Measurements from ENCODE around the gene GFRA1. TPM values are rescaled to one million over a fixed set of nuclear protein-coding genes. Genes with fewer than 3 reads are reported as not detected.

Gene GFRA1
- total RNA-seq, 2 donors from 2014 or later = 1.6 to 3.1 TPM

GRCh38 chr10:116026725-116027124, 246.3 kb downstream of the GFRA1 start:
- H3K27me3 ChIP-seq (ENCODE audit: control insufficient read depth, insufficient read depth, low read length, poor library complexity, severe bottlenecking) = no peaks in the 10 kb centered on the region
- H3K4me1 ChIP-seq (ENCODE audit: control insufficient read depth, insufficient read depth, low read length) = no peaks in the 10 kb centered on the region

DNA sequence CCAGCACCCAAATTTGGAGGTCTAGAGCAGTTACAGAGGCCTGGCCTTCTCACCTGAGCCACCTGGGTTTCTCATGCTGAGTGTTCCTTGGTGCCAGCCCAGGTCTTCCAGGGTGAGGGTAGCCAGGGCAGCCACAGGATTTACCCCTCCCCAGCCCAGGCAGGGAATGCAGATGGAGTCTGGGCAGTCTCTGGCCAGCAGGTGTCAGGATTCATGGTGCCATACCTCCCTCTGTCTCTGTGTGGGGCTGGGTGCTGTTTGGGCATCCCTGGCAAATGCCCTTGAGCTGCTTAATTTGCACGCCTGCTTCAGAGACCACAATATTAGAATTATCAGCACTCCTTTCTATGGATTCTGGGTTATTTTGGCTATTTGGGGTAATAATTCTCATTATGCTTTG, 246.7 kb downstream of the GFRA1 start:
- Histone ChIP-seq H3K27ac (ENCODE audit: low read depth, low read length) (no peak overlapping the region), H3K9ac (ENCODE audit: extremely low read depth, low read length, poor library complexity, severe bottlenecking) (no peak overlapping the region), H3K9me3 (ENCODE audit: control insufficient read depth, low read length) (no peaks in the 10 kb centered on the region), H3K4me1 (ENCODE audit: control insufficient read depth, insufficient read depth, low read length) (no peaks in the 10 kb centered on the region), H3K27me3 (ENCODE audit: control insufficient read depth, insufficient read depth, low read length, poor library complexity, severe bottlenecking) (no peaks in the 10 kb centered on the region), H3K4me3 (ENCODE audit: low read length) (no peak overlapping the region), H3K36me3 (ENCODE audit: control insufficient read depth, insufficient read depth, low read length) (no peaks in the 10 kb centered on the region)
- WGBS, 2 experiments (ENCODE audit: insufficient coverage in 1 of 2, insufficient read length in 1 of 2) = no CpG with 5 or more reads among the region's 1 CpG
- Mint-ChIP-seq H3K27me3 (ENCODE audit: insufficient read depth) (no peaks in the 10 kb centered on the region), H3K27ac (no peak overlapping the region), H3K36me3 (ENCODE audit: low read depth) (no peaks in the 10 kb centered on the region), H3K4me1 (peaks cover 6% of the 10 kb centered on the region), H3K9me3 (no peaks in the 10 kb centered on the region), H3K4me3 (no peak overlapping the region)
- TF ChIP-seq CTCF (conservative IDR thresholded peaks at IDR 0.05) = peak; percentile 74
- DNase-seq = peak; percentile 73

More at GRCh38 chr10:116026725-116027124, 246.3 kb downstream of the GFRA1 start:
- no peaks in the 10 kb centered on the region for H3K9me3 ChIP-seq (ENCODE audit: control insufficient read depth, low read length)
- no peaks in the 10 kb centered on the region for H3K36me3 Mint-ChIP-seq (ENCODE audit: low read depth)
- no peak for DNase-seq
- no peak overlapping the region for H3K4me3 ChIP-seq (ENCODE audit: low read length)
- H3K36me3 ChIP-seq (ENCODE audit: control insufficient read depth, insufficient read depth, low read length) = no peaks in the 10 kb centered on the region
- TF ChIP-seq CTCF (conservative IDR thresholded peaks at IDR 0.05) = no peak
- no peaks in the 10 kb centered on the region for H3K9me3 Mint-ChIP-seq
- H3K4me1 Mint-ChIP-seq = peaks cover 6% of the 10 kb centered on the region
- no peak overlapping the region for H3K27ac ChIP-seq (ENCODE audit: low read depth, low read length)
- no peak overlapping the region for H3K9ac ChIP-seq (ENCODE audit: extremely low read depth, low read length, poor library complexity, severe bottlenecking)
- H3K4me3 Mint-ChIP-seq = no peak overlapping the region
- H3K27ac Mint-ChIP-seq = no peak overlapping the region
- no peaks in the 10 kb centered on the region for H3K27me3 Mint-ChIP-seq (ENCODE audit: insufficient read depth)
- 92 to 100% methylated on average over 4 to 6 of the region's 6 CpGs for WGBS, 2 experiments (ENCODE audit: insufficient coverage in 1 of 2, insufficient read length in 1 of 2)

GRCh38 chr10:116024271-116024878, 248.6 kb downstream of the GFRA1 start:
- WGBS, 2 experiments (ENCODE audit: insufficient coverage in 1 of 2, insufficient read length in 1 of 2) = 96 to 100% methylated on average over 1 to 3 of the region's 3 CpGs
- DNase-seq = no peak
- H3K4me1 ChIP-seq (ENCODE audit: control insufficient read depth, insufficient read depth, low read length) = no peaks in the 10 kb centered on the region
- Mint-ChIP-seq H3K4me1 (peaks cover 6% of the 10 kb centered on the region), H3K9me3 (peaks cover 5% of the 10 kb centered on the region), H3K27me3 (ENCODE audit: insufficient read depth) (no peaks in the 10 kb centered on the region), H3K4me3 (no peak overlapping the region), H3K27ac (no peak overlapping the region), H3K36me3 (ENCODE audit: low read depth) (no peaks in the 10 kb centered on the region)
- no peak overlapping the region for H3K9ac ChIP-seq (ENCODE audit: extremely low read depth, low read length, poor library complexity, severe bottlenecking)
- no peaks in the 10 kb centered on the region for H3K27me3 ChIP-seq (ENCODE audit: control insufficient read depth, insufficient read depth, low read length, poor library complexity, severe bottlenecking)
- H3K27ac ChIP-seq (ENCODE audit: low read depth, low read length) = no peak overlapping the region
- H3K9me3 ChIP-seq (ENCODE audit: control insufficient read depth, low read length) = no peaks in the 10 kb centered on the region
- no peak overlapping the region for H3K4me3 ChIP-seq (ENCODE audit: low read length)
- TF ChIP-seq CTCF (conservative IDR thresholded peaks at IDR 0.05) = no peak
- no peaks in the 10 kb centered on the region for H3K36me3 ChIP-seq (ENCODE audit: control insufficient read depth, insufficient read depth, low read length)
